ENCODE data around the gene CLIC4. TPM values are rescaled to one million over a fixed set of nuclear protein-coding genes. Genes with fewer than 3 reads are reported as not detected.
"Not testable (repeated sequence)": the region's sequence is repeated elsewhere in the genome, so short reads cannot be mapped to it uniquely, and the experiment has no call there.

Gene CLIC4
- total RNA-seq, 1 donor from 2014 or later = 249 TPM

- no peak for DNase-seq
These were observed 77.6 kb downstream of the CLIC4 start for GRCh38 chr1:24822887-24823286.

DNA sequence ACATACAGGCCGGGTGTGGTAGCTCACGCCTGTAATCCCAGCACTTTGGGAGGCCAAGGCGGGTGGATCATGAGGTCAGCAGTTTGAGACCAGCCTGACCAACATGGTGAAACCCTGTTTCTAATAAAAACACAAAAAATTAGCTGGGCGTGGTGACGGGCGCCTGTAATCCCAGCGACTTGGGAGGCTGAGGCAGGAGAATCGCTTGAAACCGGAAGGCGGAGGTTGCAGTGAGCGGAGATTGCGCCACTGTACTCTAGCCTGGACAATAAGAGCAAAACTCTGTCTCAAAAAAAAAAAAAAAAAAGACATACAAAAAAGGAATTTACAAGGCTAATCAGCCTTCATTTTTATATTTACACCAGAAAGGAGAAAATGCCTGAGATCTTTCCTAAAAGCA is 78.2 kb downstream of the CLIC4 start:
- DNase-seq = not testable (repeated sequence)

DNA sequence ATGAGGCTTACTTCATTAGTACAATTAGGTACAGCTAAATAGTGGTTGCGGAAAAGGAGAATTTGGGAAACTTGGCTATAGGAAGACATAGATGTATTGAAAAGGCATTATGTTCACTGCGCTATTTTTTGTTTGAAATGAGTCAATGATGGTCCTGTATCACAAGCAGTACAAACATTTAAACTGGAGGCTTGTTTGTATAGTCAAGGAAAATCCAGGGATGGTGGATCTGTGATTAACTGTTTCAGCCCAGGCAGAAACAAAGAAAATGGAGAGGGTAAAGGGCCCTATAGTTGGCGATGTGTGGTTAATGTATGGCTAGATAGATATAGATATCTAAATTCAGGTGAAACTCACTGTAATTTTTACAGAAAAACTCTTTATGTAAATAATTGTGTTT is 79.9 kb downstream of the CLIC4 start:
- no peak for DNase-seq

DNA sequence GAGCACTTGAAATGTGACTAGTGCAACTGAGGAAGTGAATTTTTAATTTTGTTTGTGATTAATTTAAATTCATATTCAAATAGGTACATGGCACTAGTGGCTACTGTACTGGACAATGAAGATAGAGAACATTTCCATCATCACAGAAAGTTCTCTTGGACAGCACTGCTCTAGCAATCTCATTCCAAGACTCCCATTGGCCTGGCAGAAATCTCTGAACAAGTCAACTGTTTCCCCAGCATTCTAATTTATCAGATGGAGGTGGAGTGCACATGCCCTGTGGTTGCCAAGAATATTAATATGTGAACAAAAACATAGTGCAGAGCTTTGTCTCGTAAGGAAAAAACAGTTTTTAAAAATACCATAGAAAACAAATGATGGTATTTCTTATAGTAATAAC is 81.3 kb downstream of the CLIC4 start:
- no peak for DNase-seq

DNA sequence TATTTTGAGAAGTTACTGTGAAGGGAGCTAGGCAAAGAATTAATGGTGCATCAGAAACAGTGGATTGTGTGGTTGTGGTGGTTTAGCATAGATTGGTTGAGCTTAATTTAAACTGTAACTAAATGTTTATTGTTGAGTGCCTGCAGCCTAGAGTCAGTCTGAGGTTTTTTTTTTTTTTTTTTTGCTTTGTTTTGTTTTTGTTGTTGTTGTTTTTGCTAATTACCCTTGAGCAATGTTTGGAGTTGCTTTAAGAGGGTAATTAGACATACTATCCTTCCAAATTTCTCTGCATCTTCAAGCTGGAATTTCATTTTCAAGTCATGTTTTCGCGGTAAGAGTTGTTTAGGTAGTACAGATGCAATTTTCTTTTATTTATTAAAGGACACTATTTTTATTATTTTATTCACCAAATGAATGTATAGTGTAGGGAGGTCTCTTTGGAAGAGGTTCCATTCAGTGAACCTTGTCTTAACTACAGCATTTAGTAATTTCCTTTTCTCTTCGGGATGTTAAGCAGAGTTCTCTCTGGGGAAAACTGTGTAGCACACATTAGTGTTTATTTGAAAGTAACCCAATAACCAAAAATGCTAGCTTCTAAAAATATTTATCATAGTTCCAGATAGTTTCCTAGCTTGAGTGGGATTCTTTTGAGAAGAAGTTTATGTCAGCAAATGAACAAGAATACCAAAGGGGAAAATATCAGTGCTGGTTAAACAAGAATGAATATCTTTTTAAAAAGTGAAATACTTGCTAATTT is 82.3 kb downstream of the CLIC4 start:
- DNase-seq = no peak

GRCh38 chr1:24828183-24828886 is 83.1 kb downstream of the CLIC4 start:
- no peak for DNase-seq

- DNase-seq = no peak
These were observed 83.6 kb downstream of the CLIC4 start for GRCh38 chr1:24828887-24829192.

DNA sequence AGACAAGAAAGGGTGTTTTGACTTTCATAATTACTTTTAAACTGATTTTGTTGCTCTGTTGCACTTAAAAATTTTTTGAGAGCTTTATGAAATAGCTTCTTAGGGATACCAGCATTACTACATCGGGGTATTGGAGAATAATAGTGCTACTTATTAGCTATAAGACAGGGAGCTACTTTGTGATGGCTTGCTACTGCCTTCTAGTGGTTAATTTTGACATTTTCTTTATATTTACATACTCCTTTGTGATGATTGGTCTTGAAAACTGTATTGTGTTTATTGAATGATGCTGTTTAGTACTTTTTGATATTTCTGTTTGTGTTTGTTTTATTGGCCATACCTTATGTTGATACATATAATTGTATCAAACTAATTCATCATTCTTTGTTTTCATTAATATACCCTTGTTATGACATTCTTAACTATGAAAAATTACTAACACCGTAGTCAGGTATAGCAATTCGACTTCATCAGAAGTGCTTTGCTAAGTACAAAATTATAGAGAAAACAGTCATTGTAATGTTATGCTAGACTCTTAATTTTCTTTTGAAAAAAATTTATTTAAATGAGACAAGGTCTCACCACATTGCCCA is 85.5 kb downstream of the CLIC4 start:
- peak; percentile 85 for DNase-seq

DNA sequence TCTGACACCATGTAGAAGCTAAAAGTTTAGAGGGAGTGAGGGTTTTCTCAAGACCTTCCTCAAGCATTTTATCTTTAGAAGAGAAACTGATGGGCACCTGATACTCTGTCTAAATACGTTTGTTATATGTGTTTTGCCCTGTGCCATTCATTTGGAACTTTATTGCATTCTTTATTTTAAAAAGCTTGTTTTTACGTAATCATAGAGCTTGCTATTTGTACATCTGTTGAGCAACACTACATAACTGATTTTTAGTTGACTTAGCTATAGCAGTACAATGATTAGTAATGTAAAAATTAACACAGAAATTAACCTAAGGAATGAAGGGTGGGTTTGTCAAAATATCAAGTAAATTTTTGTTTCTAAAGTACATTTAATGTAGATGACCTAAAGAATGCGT is 96.3 kb downstream of the CLIC4 start:
- DNase-seq = no peak

- no peak for DNase-seq
These were observed 101.4 kb downstream of the CLIC4 start for GRCh38 chr1:24846671-24847070.

GRCh38 chr1:24847995-24848881 is 103.0 kb downstream of the CLIC4 start:
- DNase-seq = peak; percentile 96

GRCh38 chr1:24849672-24850295 is 104.5 kb downstream of the CLIC4 start:
- peak; percentile 42 for DNase-seq

- no peak for DNase-seq
These were observed 105.2 kb downstream of the CLIC4 start for GRCh38 chr1:24850328-24850920.

DNA sequence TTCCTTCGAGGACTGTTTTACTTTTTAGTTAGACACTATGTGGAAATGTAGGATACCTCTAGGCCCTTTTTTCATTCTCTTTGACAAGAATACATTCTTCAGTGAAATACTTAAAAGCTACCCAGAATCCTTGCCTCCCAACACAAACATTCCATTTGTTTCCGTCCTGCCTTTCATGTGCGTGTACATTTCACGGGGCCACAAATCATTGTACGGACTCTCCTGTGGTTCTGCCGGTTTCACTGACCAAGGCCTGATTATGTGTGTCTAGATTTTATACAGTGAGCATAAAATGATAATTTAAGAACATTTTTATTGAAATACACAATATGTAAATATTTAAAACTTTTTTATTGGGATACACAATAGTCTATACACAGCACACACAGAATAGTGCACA is 108.4 kb downstream of the CLIC4 start:
- DNase-seq = no peak

- no peak for DNase-seq
These were observed 110.2 kb downstream of the CLIC4 start for GRCh38 chr1:24855474-24855873.

DNA sequence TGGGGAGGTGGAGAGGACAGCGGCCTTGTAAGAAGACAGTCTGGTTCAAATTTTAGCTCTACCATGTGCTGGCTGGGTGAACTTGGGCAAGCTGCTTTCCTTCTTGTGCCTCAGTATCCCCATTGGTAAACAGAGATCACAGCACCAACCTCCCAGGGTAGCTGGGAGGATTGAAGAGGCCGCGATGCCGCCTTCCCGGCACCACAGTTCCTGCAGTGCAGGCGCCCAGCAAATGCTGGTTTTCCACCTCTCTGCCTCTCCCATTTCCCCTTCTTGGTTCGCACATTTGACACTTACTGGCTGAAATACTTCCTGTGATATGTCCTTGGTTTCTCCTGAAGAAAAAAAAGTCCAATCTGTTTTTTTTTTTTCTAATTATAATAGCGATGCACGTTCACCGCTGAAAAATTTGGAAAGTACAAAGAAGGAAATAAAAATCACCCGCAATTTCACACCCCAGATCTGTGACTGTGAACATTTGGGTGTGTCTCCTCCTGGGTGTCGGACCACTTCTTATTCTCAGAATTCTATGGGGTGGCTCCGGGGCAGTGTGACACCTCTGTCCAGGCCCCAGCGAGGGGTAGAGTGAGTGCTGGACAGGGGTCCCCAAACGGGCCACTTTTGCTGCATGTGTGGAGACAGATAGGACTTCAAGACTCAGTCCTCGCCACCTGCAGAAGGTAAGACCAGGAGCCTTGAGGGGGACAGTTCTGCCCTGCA is 111.7 kb downstream of the CLIC4 start:
- no peak for DNase-seq

GRCh38 chr1:24857507-24858133 is 112.4 kb downstream of the CLIC4 start:
- DNase-seq = no peak

GRCh38 chr1:24858277-24858676 is 113.0 kb downstream of the CLIC4 start:
- no peak for DNase-seq

DNA sequence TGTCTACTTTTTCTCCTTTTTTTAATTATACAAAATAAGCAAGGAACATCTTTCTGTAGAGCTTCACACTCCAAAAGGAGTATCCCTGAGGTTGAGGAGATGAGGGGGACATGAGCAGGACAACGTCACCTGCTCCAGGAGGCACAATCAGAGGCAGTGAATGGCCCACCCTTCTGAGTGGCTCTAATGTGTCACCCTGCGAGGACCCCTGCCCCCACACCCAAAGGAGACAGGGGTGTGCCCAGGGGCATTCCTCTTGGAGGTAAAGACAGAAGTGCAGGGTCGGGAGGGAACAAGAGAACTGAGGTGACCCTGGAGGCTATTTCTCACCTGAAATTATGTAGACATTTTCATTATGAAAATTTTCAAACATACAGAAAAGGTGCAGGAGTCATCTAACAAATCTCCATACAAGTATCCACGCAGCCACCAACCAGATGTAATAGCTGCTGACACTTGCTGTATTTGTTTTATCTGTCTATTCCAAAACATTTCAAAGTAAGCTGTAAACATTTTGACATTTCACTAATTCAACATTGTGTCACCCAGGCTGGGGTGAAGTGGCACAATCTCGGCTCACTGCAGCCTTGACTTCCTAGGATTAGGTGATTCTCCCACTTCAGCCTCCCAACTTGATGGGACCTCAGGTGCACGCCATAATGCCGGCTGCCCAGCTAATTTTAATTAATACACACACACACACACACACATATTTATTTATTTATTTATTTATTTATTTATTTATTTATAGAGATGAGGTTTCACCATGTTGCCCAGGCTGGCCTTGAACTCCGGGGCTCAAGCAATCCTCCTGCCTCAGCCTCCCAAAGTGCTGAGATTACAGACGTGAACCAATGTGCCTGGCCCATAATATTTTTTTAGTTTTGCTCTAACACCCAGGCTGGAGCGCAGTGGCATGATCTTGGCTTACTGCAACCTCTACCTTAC is 114.1 kb downstream of the CLIC4 start:
- DNase-seq = no peak

Data from tongue (tissue), 2 donors.